HEK293 (cell line): ENCODE results near the gene SSBP3.

Experiments
- CTCF ChIA-PET: fragments of 350-600 bp; formaldehyde crosslinking; extraction: SDS; loops from one replicate; lab custom pipeline; 2021; ENCODE audit warnings: antibody characterized with exemption; lab: Yijun Ruan, JAX
- POLR2A ChIA-PET: fragments of 300-600 bp; formaldehyde crosslinking; extraction: SDS; loops from one replicate; lab custom pipeline; 2020; ENCODE audit warnings: antibody characterized with exemption, inconsistent platforms; lab: Yijun Ruan, JAX
- H3K27ac ChIP-seq: fragments of 200-500 bp; sonication (Bioruptor generic); 2 replicates; pipeline ENCODE4 v1.5.1; 2014; ENCODE audit warnings: low read depth, low read length, control low read depth, inconsistent platforms; ENCODE audit errors: extremely low read depth
- H3K36me3 ChIP-seq, 2 experiments: fragments of 200-500 bp in 1 of 2; sonication (Bioruptor generic) in 1 of 2; 1 replicate in 1 of 2; 2 replicates in 1 of 2; pipeline ENCODE4 v1.5.1; 2014 to 2017; ENCODE audit warnings: inconsistent platforms in 2 of 2, low read length in 2 of 2; ENCODE audit not compliant: control insufficient read depth in 2 of 2, insufficient read depth in 1 of 2
- H3K4me1 ChIP-seq: fragments of 200-500 bp; sonication (Bioruptor generic); 2 replicates; pipeline ENCODE4 v1.5.1; 2014; ENCODE audit warnings: mild to moderate bottlenecking, low read length, inconsistent platforms; ENCODE audit not compliant: control insufficient read depth, insufficient read depth
- H3K4me3 ChIP-seq: 2 replicates; pipeline ENCODE4 v1.5.1; 2011; ENCODE audit warnings: low read depth, mild to moderate bottlenecking, control low read depth, low read length, moderate library complexity
- H3K9me3 ChIP-seq: fragments of 200-500 bp; sonication (Bioruptor generic); 2 replicates; pipeline ENCODE4 v1.5.1; 2014; ENCODE audit warnings: low read depth, low read length, inconsistent platforms; ENCODE audit not compliant: control insufficient read depth, insufficient read depth
- KLF1 ChIP-seq: fragments of 450-650 bp; formaldehyde crosslinking; IDR thresholded peaks from 2 replicates; pipeline ENCODE4 v1.5.1; 2016; ENCODE audit warnings: missing biosample characterization, missing genetic modification characterization
- MYNN ChIP-seq: fragments of 450-650 bp; formaldehyde crosslinking; IDR thresholded peaks from 2 replicates; pipeline ENCODE4 v1.5.1; 2016; ENCODE audit warnings: missing biosample characterization, missing genetic modification characterization, borderline replicate concordance
- TRIM28 ChIP-seq: IDR thresholded peaks from 2 replicates; pipeline ENCODE4 v1.6.1; 2011; ENCODE audit warnings: low read length, control low read depth, borderline replicate concordance
- ZBTB8A ChIP-seq: fragments of 450-650 bp; formaldehyde crosslinking; IDR thresholded peaks from 2 replicates; pipeline ENCODE4 v1.5.1; 2016; ENCODE audit warnings: missing biosample characterization, missing genetic modification characterization
- ZNF175 ChIP-seq: fragments of 450-650 bp; formaldehyde crosslinking; IDR thresholded peaks from 2 replicates; pipeline ENCODE4 v1.5.1; 2016; ENCODE audit warnings: missing biosample characterization, missing genetic modification characterization
- ZNF211 ChIP-seq: fragments of 450-650 bp; formaldehyde crosslinking; IDR thresholded peaks from 2 replicates; pipeline ENCODE4 v1.5.1; 2016; ENCODE audit warnings: low read depth, missing biosample characterization, missing genetic modification characterization
- ZNF221 ChIP-seq: fragments of 450-650 bp; formaldehyde crosslinking; IDR thresholded peaks from 2 replicates; pipeline ENCODE4 v1.5.1; 2017; ENCODE audit warnings: missing biosample characterization, missing genetic modification characterization, borderline replicate concordance
- ZNF324 ChIP-seq: fragments of 450-650 bp; formaldehyde crosslinking; IDR thresholded peaks from 2 replicates; pipeline ENCODE4 v1.5.1; 2016; ENCODE audit warnings: missing biosample characterization, missing genetic modification characterization
- ZNF354C ChIP-seq: fragments of 450-650 bp; formaldehyde crosslinking; IDR thresholded peaks from 2 replicates; pipeline ENCODE4 v1.5.1; 2016; ENCODE audit warnings: missing biosample characterization, missing genetic modification characterization, low read depth, borderline replicate concordance
- ZNF366 ChIP-seq: fragments of 450-650 bp; formaldehyde crosslinking; conservative IDR thresholded peaks from 2 replicates; pipeline ENCODE4 v1.5.1; 2016; ENCODE audit warnings: missing biosample characterization, missing genetic modification characterization
- ZNF416 ChIP-seq: fragments of 450-650 bp; formaldehyde crosslinking; IDR thresholded peaks from 2 replicates; pipeline ENCODE4 v1.5.1; 2016; ENCODE audit warnings: missing biosample characterization, missing genetic modification characterization
- ZNF48 ChIP-seq: fragments of 450-650 bp; formaldehyde crosslinking; IDR thresholded peaks from 2 replicates; pipeline ENCODE4 v1.5.1; 2016; ENCODE audit warnings: missing biosample characterization, missing genetic modification characterization
- ZNF560 ChIP-seq: fragments of 450-650 bp; formaldehyde crosslinking; IDR thresholded peaks from 2 replicates; pipeline ENCODE4 v1.5.1; 2017; ENCODE audit warnings: missing biosample characterization, missing genetic modification characterization, borderline replicate concordance
- ZNF600 ChIP-seq: fragments of 450-650 bp; formaldehyde crosslinking; IDR thresholded peaks from 2 replicates; pipeline ENCODE4 v1.5.1; 2016; ENCODE audit warnings: missing biosample characterization, missing genetic modification characterization
- ZNF610 ChIP-seq: fragments of 450-650 bp; formaldehyde crosslinking; IDR thresholded peaks from 2 replicates; pipeline ENCODE4 v1.5.1; 2016; ENCODE audit warnings: missing biosample characterization, missing genetic modification characterization, borderline replicate concordance
- ZNF660 ChIP-seq: fragments of 450-650 bp; IDR thresholded peaks from 2 replicates; pipeline ENCODE4 v1.5.1; 2018; ENCODE audit warnings: missing biosample characterization, mild to moderate bottlenecking, missing genetic modification characterization
- ZNF707 ChIP-seq: fragments of 450-650 bp; formaldehyde crosslinking; IDR thresholded peaks from 2 replicates; pipeline ENCODE4 v1.5.1; 2016; ENCODE audit warnings: missing biosample characterization, missing genetic modification characterization
- ZNF747 ChIP-seq: fragments of 450-650 bp; formaldehyde crosslinking; IDR thresholded peaks from 2 replicates; pipeline ENCODE4 v1.5.1; 2016; ENCODE audit warnings: missing biosample characterization, missing genetic modification characterization
- ZNF792 ChIP-seq: fragments of 450-650 bp; formaldehyde crosslinking; IDR thresholded peaks from 2 replicates; pipeline ENCODE4 v1.5.1; 2016; ENCODE audit warnings: missing biosample characterization, missing genetic modification characterization
- TF ChIP-seq, protein P1 (sequence below): fragments of 450-650 bp; formaldehyde crosslinking; IDR thresholded peaks from 2 replicates; pipeline ENCODE4 v1.5.1; 2016; ENCODE audit warnings: missing biosample characterization, missing genetic modification characterization
- TF ChIP-seq, protein P2 (sequence below): fragments of 450-650 bp; formaldehyde crosslinking; IDR thresholded peaks from 2 replicates; pipeline ENCODE4 v1.5.1; 2016; ENCODE audit warnings: missing biosample characterization, missing genetic modification characterization, low read depth
- TF ChIP-seq, protein P3 (sequence below): fragments of 450-650 bp; formaldehyde crosslinking; IDR thresholded peaks from 2 replicates; pipeline ENCODE4 v1.5.1; 2016; ENCODE audit warnings: missing biosample characterization, missing genetic modification characterization
- TF ChIP-seq, protein P4 (sequence below): fragments of 450-650 bp; formaldehyde crosslinking; IDR thresholded peaks from 2 replicates; pipeline ENCODE4 v1.5.1; 2016; ENCODE audit warnings: missing biosample characterization, missing genetic modification characterization

SSBP3 gene

DNA sequence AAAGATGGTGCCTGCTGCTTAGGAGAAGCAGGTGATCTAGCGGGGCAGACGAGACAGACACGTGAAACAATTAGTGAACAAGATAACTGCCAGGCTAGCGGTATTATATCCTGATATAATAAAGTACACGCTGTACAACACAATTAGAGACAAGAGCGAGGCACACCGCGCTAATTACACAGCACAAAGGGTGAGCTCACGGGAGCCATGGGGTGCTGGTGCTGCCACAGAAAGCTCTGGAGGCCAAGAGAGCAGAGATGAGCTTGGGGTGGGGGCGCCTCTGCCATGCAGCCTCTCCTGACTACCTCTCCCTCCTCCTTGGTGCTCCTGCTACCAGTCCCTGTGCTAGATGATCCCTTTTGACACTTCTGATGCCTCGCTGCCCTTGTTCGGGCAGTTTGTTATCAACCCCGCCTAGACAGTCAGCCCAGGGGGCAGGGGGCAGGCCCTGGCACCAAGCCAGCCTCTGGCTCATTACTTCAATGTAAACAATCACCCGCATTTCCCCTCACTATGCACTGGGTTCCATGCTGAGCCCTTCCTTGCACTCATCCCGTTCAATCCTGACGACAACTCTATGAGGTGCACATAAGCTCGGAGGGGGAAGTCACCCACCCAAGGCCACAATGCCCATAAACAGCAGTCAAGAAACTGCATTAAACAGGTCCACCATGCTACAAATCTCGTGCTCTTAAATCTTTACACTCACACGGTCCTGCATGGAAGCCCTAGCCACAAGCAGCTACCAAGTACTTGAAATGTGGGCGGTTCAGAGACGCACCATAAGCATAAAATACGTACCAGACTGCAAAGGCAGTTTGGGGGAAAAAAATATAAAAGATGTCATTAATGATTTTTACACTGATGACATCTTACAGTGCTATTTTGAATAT, 103.0 kb downstream of the SSBP3 start (continued):
- TF ChIP-seq ZNF416: no peak
- peak; percentile 88 for TF ChIP-seq ZNF660 (tag by site-specific recombination)
- no peak for TF ChIP-seq ZNF707 (tag by site-specific recombination)
- TF ChIP-seq ZBTB8A: peak; percentile 73
- TF ChIP-seq, protein P1, sequence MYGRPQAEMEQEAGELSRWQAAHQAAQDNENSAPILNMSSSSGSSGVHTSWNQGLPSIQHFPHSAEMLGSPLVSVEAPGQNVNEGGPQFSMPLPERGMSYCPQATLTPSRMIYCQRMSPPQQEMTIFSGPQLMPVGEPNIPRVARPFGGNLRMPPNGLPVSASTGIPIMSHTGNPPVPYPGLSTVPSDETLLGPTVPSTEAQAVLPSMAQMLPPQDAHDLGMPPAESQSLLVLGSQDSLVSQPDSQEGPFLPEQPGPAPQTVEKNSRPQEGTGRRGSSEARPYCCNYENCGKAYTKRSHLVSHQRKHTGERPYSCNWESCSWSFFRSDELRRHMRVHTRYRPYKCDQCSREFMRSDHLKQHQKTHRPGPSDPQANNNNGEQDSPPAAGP (tag by site-specific recombination): peak; percentile 64; the same call in 1 of the 2 replicates
- TF ChIP-seq KLF1 (tag by site-specific recombination): no peak
- TF ChIP-seq ZNF366 (tag by site-specific recombination): no peak
- TF ChIP-seq TRIM28: peak; percentile 83; the same call in 1 of the 2 replicates
- TF ChIP-seq ZNF354C (tag by site-specific recombination): no peak
- peak; percentile 89 for TF ChIP-seq ZNF600 (tag by site-specific recombination)
- TF ChIP-seq ZNF48: no peak
- peak; percentile 46; the same call in 1 of the 2 replicates for TF ChIP-seq ZNF324 (tag by site-specific recombination)

DNA sequence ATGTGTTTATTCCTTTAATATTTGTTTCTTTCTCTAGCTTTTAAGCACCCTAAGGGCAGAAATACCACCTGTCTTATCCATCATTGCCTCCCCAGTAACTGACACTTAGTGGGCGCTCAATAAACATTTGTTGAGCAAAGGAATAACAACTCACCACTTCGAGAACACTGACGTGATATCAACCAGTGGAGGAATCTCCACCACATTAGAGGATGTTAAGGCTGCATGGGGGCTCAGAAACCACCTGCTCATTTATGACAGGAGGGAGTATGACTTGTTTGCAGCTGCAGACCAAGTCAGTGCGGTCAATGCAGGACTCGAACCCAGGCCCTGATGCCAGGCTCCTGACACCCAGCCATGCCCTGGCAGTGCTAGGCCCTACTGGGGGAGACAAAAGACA, 103.6 kb downstream of the SSBP3 start:
- CTCF ChIA-PET: interaction anchor here (0.7 kb wide), 1 partner anchor 219 kb away, joined by 3 read pairs; no protein-coding TSS in a partner anchor
- Histone ChIP-seq H3K27ac (no peak overlapping the region), H3K4me1 (peaks cover 11% of the 10 kb centered on the region; the same call in 1 of the 2 replicates), H3K9me3 (no peaks in the 10 kb centered on the region), H3K4me3 (no peak overlapping the region), H3K36me3 (no peaks in the 10 kb centered on the region)
- POLR2A ChIA-PET: interaction anchor here (0.5 kb wide), 1 partner anchor 11 kb away, joined by 3 read pairs; no protein-coding TSS in a partner anchor
- TF ChIP-seq ZNF747 (tag by site-specific recombination) (no peak), ZNF792 (tag by site-specific recombination) (no peak), MYNN (tag by site-specific recombination) (no peak), ZNF560 (no peak), ZNF221 (no peak), ZNF175 (tag by site-specific recombination) (no peak), ZNF610 (no peak), ZNF211 (tag by site-specific recombination) (no peak)
- TF ChIP-seq, protein P2, sequence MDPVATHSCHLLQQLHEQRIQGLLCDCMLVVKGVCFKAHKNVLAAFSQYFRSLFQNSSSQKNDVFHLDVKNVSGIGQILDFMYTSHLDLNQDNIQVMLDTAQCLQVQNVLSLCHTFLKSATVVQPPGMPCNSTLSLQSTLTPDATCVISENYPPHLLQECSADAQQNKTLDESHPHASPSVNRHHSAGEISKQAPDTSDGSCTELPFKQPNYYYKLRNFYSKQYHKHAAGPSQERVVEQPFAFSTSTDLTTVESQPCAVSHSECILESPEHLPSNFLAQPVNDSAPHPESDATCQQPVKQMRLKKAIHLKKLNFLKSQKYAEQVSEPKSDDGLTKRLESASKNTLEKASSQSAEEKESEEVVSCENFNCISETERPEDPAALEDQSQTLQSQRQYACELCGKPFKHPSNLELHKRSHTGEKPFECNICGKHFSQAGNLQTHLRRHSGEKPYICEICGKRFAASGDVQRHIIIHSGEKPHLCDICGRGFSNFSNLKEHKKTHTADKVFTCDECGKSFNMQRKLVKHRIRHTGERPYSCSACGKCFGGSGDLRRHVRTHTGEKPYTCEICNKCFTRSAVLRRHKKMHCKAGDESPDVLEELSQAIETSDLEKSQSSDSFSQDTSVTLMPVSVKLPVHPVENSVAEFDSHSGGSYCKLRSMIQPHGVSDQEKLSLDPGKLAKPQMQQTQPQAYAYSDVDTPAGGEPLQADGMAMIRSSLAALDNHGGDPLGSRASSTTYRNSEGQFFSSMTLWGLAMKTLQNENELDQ (tag by site-specific recombination): no peak
- TF ChIP-seq, protein P3, sequence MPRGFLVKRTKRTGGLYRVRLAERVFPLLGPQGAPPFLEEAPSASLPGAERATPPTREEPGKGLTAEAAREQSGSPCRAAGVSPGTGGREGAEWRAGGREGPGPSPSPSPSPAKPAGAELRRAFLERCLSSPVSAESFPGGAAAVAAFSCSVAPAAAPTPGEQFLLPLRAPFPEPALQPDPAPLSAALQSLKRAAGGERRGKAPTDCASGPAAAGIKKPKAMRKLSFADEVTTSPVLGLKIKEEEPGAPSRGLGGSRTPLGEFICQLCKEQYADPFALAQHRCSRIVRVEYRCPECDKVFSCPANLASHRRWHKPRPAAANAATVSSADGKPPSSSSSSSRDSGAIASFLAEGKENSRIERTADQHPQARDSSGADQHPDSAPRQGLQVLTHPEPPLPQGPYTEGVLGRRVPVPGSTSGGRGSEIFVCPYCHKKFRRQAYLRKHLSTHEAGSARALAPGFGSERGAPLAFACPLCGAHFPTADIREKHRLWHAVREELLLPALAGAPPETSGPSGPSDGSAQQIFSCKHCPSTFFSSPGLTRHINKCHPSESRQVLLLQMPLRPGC (tag by site-specific recombination): no peak
- TF ChIP-seq, protein P4, sequence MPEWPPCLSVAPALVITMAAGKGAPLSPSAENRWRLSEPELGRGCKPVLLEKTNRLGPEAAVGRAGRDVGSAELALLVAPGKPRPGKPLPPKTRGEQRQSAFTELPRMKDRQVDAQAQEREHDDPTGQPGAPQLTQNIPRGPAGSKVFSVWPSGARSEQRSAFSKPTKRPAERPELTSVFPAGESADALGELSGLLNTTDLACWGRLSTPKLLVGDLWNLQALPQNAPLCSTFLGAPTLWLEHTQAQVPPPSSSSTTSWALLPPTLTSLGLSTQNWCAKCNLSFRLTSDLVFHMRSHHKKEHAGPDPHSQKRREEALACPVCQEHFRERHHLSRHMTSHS (tag by site-specific recombination): no peak
